Panc1 (cell line): ENCODE data around the gene UFSP2. TPM values are rescaled to one million over a fixed set of nuclear protein-coding genes. Genes with fewer than 3 reads are reported as not detected.

ENCODE experiments used
- ATAC-seq: fragments of 200-7000 bp; cut with Tn5 transposase; 2 replicates; pipeline ENCODE4 v1.9.1; 2020; ENCODE audit warnings: mild to moderate bottlenecking, moderate library complexity
- BruUV-seq: library from RNA; stranded (reverse); fragments of 400-500 nt; replicated peaks from 2 replicates; lab custom pipeline; 2021; lab: Mats Ljungman, UMichigan
- CTCF ChIA-PET: fragments of 300-600 bp; sonication (Branson Sonifier 250); formaldehyde crosslinking; loops from one replicate; lab custom pipeline; 2022; ENCODE audit warnings: antibody characterized with exemption; lab: Charles Lee
- POLR2A ChIA-PET: fragments of 300-600 bp; sonication (Branson Sonifier 250); formaldehyde crosslinking; loops from one replicate; lab custom pipeline; 2022; ENCODE audit warnings: antibody characterized with exemption; lab: Charles Lee
- DNase-seq: peaks from one replicate; pipeline ENCODE4 v3.0.0-alpha.2; 2010; ENCODE audit warnings: low read depth, low spot score
- H3K27ac ChIP-seq: 2 replicates; pipeline ENCODE4 v1.5.1; 2011; ENCODE audit warnings: mild to moderate bottlenecking, low read length, inconsistent platforms
- H3K27me3 ChIP-seq: fragments of 200-500 bp; sonication (Bioruptor generic); 2 replicates; pipeline ENCODE4 v1.6.0; 2014; ENCODE audit warnings: low read length, inconsistent platforms; ENCODE audit not compliant: control insufficient read depth, insufficient read depth
- H3K36me3 ChIP-seq: fragments of 200-500 bp; sonication (Bioruptor generic); 2 replicates; pipeline ENCODE4 v1.5.1; 2014; ENCODE audit warnings: inconsistent platforms, mild to moderate bottlenecking, low read length, moderate library complexity; ENCODE audit not compliant: control insufficient read depth, insufficient read depth
- H3K4me1 ChIP-seq: 2 replicates; pipeline ENCODE4 v1.5.1; 2011; ENCODE audit warnings: inconsistent platforms, mild to moderate bottlenecking, low read length, moderate library complexity; ENCODE audit not compliant: control insufficient read depth, insufficient read depth
- H3K4me3 ChIP-seq, 2 experiments: 2 replicates each; pipeline ENCODE4 v1.5.1; 2011 to 2012; ENCODE audit warnings: low read depth in 2 of 2, low read length in 2 of 2, mild to moderate bottlenecking in 2 of 2, inconsistent platforms in 1 of 2, moderate library complexity in 1 of 2
- H3K9me3 ChIP-seq: fragments of 200-500 bp; sonication (Bioruptor generic); 2 replicates; pipeline ENCODE4 v1.5.1; 2014; ENCODE audit warnings: low read depth, mild to moderate bottlenecking, inconsistent platforms, low read length, moderate library complexity; ENCODE audit not compliant: control insufficient read depth, insufficient read depth
- CTCF ChIP-seq: fragments of 450-650 bp; IDR thresholded peaks from 2 replicates; pipeline ENCODE4 v1.5.1; 2017; ENCODE audit warnings: mild to moderate bottlenecking
- POLR2AphosphoS5 ChIP-seq: IDR thresholded peaks from 2 replicates; pipeline ENCODE4 v1.6.1; 2012; ENCODE audit warnings: mild to moderate bottlenecking, low read depth, low read length, moderate library complexity
- REST ChIP-seq, 2 experiments: IDR thresholded peaks; 2 replicates each; pipeline ENCODE4 v1.6.1; 2011 to 2012; ENCODE audit warnings: low read depth in 2 of 2, control low read depth in 1 of 2, low read length in 1 of 2, mild to moderate bottlenecking in 1 of 2, moderate library complexity in 1 of 2; ENCODE audit not compliant: insufficient read depth in 1 of 2
- SIN3A ChIP-seq: IDR thresholded peaks from 2 replicates; pipeline ENCODE4 v1.6.1; 2012; ENCODE audit warnings: low read depth, mild to moderate bottlenecking, low read length, moderate library complexity, borderline replicate concordance; ENCODE audit not compliant: insufficient read depth
- TCF7L2 ChIP-seq: IDR thresholded peaks from 2 replicates; pipeline ENCODE4 v1.6.1; 2011; ENCODE audit warnings: mild to moderate bottlenecking, low read depth, low read length, inconsistent platforms
- in situ Hi-C: cut with HindIII; loops from 2 replicates; pipeline ENCODE4 v1.10.0; 2016; ENCODE audit warnings: low sequenced_read_pairs, low pct_unique_long_range_greater_than_20kb
- intact Hi-C: fragments of 100-400 bp; cut with micrococcal nuclease; formaldehyde crosslinking; loops from one replicate; pipeline ENCODE4 v1.10.0; 2022; ENCODE audit not compliant: unreplicated experiment
- total RNA-seq: library from RNA; stranded (reverse); gene quantifications from one replicate; pipeline ENCODE4 v1.2.1, GENCODE V29; 2021; ENCODE audit not compliant: unreplicated experiment

UFSP2 gene
- total RNA-seq, 1 experiment from 2014 or later = 17.0 TPM

GRCh38 chr4:185392156-185392555, 33.6 kb downstream of the UFSP2 start:
- ChIA-PET CTCF (no interaction called here), POLR2A (no interaction called here)
- Histone ChIP-seq H3K27ac (no peak overlapping the region), H3K27me3 (no peaks in the 10 kb centered on the region), H3K4me3 (no peak overlapping the region), H3K36me3 (no peaks in the 10 kb centered on the region), H3K4me1 (no peaks in the 10 kb centered on the region), H3K9me3 (no peaks in the 10 kb centered on the region)
- no peak for ATAC-seq
- BruUV-seq = no TSS peak
- in situ Hi-C loops = no loop called here
- TF ChIP-seq SIN3A (no peak), CTCF (no peak), REST (IDR thresholded peaks at IDR 0.05; ENCODE audit: insufficient read depth in 1 of 2, low read depth in 2 of 2, low read length in 1 of 2) (no peak), TCF7L2 (no peak), POLR2AphosphoS5 (no peak)
- intact Hi-C loops = no loop called here
- DNase-seq = no peak

GRCh38 chr4:185390941-185391340, 34.8 kb downstream of the UFSP2 start:
- H3K9me3 ChIP-seq = no peaks in the 10 kb centered on the region
- in situ Hi-C loops (no loop called here), intact Hi-C loops (no loop called here)
- BruUV-seq = no TSS peak
- no peak for DNase-seq
- CTCF ChIA-PET = no interaction called here
- H3K4me3 ChIP-seq = no peak overlapping the region
- no peak for TF ChIP-seq CTCF
- no peak for TF ChIP-seq SIN3A
- no peak for TF ChIP-seq POLR2AphosphoS5
- TF ChIP-seq REST (IDR thresholded peaks at IDR 0.05; ENCODE audit: insufficient read depth in 1 of 2, low read depth in 2 of 2, low read length in 1 of 2) = no peak
- no peaks in the 10 kb centered on the region for H3K27me3 ChIP-seq
- POLR2A ChIA-PET = no interaction called here
- no peak overlapping the region for H3K27ac ChIP-seq
- no peak for ATAC-seq
- no peaks in the 10 kb centered on the region for H3K4me1 ChIP-seq
- H3K36me3 ChIP-seq = no peaks in the 10 kb centered on the region
